IPS-15b (cell line): ENCODE results near the gene MECR.
A peak's percentile ranks its signal among the peaks of the same experiment; 100 is the strongest.

ENCODE experiments used
- H3K27me3 ChIP-seq: one replicate; pipeline ENCODE4 v1.6.1; 2013; ENCODE audit warnings: low read length; ENCODE audit not compliant: control insufficient read depth, insufficient read depth
- H3K36me3 ChIP-seq: one replicate; pipeline ENCODE4 v1.6.1; 2013; ENCODE audit warnings: low read length; ENCODE audit not compliant: control insufficient read depth, insufficient read depth
- H3K4me1 ChIP-seq: one replicate; pipeline ENCODE4 v1.6.1; 2013; ENCODE audit warnings: mild to moderate bottlenecking, low read length; ENCODE audit not compliant: control insufficient read depth, insufficient read depth
- H3K4me3 ChIP-seq: one replicate; pipeline ENCODE4 v1.5.1; 2013; ENCODE audit warnings: low read depth, low read length
- H3K9ac ChIP-seq: one replicate; pipeline ENCODE4 v1.6.1; 2013; ENCODE audit warnings: low read depth, mild to moderate bottlenecking, low read length
- H3K9me3 ChIP-seq: one replicate; pipeline ENCODE4 v1.6.1; 2013; ENCODE audit warnings: mild to moderate bottlenecking, low read length; ENCODE audit not compliant: control insufficient read depth, insufficient read depth

Gene MECR

GRCh38 chr1:29171521-29171920, 59.2 kb downstream of the MECR start:
- no peaks in the 10 kb centered on the region for H3K27me3 ChIP-seq

DNA sequence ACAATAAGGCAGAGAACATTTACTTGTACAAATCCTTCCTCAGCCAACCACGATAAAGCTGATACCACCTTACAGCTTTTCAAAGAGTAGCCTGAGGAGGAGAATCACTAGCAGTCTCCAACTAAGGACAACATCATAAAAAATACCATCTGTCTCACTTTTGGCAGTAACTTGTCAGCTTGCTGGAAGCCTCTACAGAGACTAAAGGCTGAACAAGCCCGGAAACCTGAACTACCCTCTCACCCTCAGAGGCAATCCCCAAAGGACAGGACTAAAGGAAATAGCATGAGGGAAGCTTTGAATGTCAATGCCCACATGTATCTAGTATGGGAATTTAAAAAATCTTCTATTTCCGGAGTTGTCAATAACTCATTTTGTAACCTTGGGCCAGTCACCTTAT, 59.6 kb downstream of the MECR start:
- peaks cover 14% of the 10 kb centered on the region for H3K4me1 ChIP-seq
- no peaks in the 10 kb centered on the region for H3K9me3 ChIP-seq
- peaks cover under 1% of the 10 kb centered on the region for H3K36me3 ChIP-seq
- H3K27me3 ChIP-seq: no peaks in the 10 kb centered on the region
- H3K9ac ChIP-seq: no peak overlapping the region
- no peak overlapping the region for H3K4me3 ChIP-seq

More at GRCh38 chr1:29171521-29171920, 59.2 kb downstream of the MECR start:
- no peaks in the 10 kb centered on the region for H3K9me3 ChIP-seq
- no peaks in the 10 kb centered on the region for H3K36me3 ChIP-seq
- H3K9ac ChIP-seq: no peak overlapping the region
- H3K4me1 ChIP-seq: peaks cover 10% of the 10 kb centered on the region
- no peak overlapping the region for H3K4me3 ChIP-seq

DNA sequence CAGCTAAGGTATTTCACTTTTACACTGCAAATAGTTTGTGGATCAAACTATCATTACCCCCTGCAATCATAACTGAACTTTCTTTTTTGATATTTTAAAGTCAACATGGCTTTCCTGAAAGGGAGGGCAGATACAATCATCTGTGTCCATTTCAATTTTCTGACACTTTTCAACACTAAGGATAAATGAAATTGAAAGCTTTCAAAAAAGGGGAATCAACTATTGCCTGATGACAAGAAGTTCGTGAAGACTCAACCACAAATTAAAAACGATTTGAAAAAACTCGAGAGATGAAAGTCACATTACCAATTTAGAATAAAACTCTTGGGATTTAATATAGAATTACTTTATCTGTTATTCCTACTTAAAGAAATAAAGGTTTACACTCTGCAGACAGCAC, 60.8 kb downstream of the MECR start:
- H3K36me3 ChIP-seq: peaks cover 6% of the 10 kb centered on the region
- H3K9me3 ChIP-seq: no peaks in the 10 kb centered on the region
- no peak overlapping the region for H3K4me3 ChIP-seq
- H3K4me1 ChIP-seq: peaks cover 25% of the 10 kb centered on the region
- H3K27me3 ChIP-seq: no peaks in the 10 kb centered on the region
- H3K9ac ChIP-seq: no peak overlapping the region

DNA sequence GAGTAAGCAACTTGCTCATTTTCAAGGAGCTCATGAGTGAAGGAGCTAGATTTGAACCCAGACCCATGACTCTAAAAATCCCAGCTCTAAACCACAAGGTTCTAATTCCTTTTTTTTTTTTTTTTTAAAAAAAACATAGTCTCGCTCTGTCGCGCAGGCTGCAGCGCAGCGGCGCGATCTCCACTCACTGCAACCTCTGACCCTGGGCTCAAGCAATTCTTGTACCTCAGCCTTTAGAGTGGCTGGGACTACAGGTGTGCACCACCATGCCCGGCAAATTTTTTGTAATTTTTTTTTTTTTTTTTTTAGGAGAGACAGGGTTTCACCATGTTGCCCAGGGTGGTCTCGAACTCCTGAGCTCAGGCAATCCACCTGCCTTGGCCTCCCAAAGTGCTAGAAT, 62.8 kb downstream of the MECR start:
- peaks cover 6% of the 10 kb centered on the region for H3K36me3 ChIP-seq
- H3K9me3 ChIP-seq: no peaks in the 10 kb centered on the region
- no peak overlapping the region for H3K9ac ChIP-seq
- H3K4me1 ChIP-seq: peaks cover 43% of the 10 kb centered on the region
- no peak overlapping the region for H3K4me3 ChIP-seq
- H3K27me3 ChIP-seq: no peaks in the 10 kb centered on the region

- Histone ChIP-seq H3K9me3 (no peaks in the 10 kb centered on the region), H3K27me3 (no peaks in the 10 kb centered on the region), H3K36me3 (peaks cover 6% of the 10 kb centered on the region), H3K9ac (no peak overlapping the region), H3K4me3 (no peak overlapping the region), H3K4me1 (peaks cover 50% of the 10 kb centered on the region)
These were observed 64.3 kb downstream of the MECR start for GRCh38 chr1:29166291-29166878.

DNA sequence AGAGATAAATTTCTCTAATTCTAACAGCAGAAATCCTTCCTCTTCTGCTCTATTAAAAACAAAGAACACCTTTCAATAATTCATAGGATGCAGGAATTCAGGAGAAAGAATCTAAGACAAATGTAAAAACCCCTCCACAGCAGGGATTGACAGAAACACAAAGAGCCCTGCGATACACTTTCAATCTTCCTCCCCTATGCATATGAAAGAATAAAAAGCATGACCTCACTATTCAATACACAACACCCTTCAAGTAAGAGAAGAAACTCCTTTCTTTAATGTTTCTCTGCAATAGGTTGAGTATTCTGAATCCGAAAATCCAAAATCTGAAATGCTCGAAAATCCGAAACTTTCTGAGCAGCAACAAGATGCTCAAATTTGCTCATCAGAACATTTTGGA, 66.1 kb downstream of the MECR start:
- Histone ChIP-seq H3K36me3 (peaks cover 10% of the 10 kb centered on the region), H3K4me1 (peaks cover 44% of the 10 kb centered on the region), H3K27me3 (no peaks in the 10 kb centered on the region), H3K4me3 (no peak overlapping the region), H3K9ac (no peak overlapping the region), H3K9me3 (no peaks in the 10 kb centered on the region)

GRCh38 chr1:29162476-29163138, 68.1 kb downstream of the MECR start:
- H3K36me3 ChIP-seq: peaks cover 24% of the 10 kb centered on the region

GRCh38 chr1:29162025-29162424, 68.7 kb downstream of the MECR start:
- H3K36me3 ChIP-seq: peaks cover 24% of the 10 kb centered on the region
- no peaks in the 10 kb centered on the region for H3K27me3 ChIP-seq
- H3K4me1 ChIP-seq: peaks cover 44% of the 10 kb centered on the region
- no peaks in the 10 kb centered on the region for H3K9me3 ChIP-seq
- no peak overlapping the region for H3K9ac ChIP-seq
- no peak overlapping the region for H3K4me3 ChIP-seq

More at GRCh38 chr1:29162476-29163138, 68.1 kb downstream of the MECR start:
- no peaks in the 10 kb centered on the region for H3K9me3 ChIP-seq
- H3K27me3 ChIP-seq: no peaks in the 10 kb centered on the region
- H3K9ac ChIP-seq: peak overlapping the region; percentile 18
- H3K4me3 ChIP-seq: no peak overlapping the region
- H3K4me1 ChIP-seq: peaks cover 44% of the 10 kb centered on the region

DNA sequence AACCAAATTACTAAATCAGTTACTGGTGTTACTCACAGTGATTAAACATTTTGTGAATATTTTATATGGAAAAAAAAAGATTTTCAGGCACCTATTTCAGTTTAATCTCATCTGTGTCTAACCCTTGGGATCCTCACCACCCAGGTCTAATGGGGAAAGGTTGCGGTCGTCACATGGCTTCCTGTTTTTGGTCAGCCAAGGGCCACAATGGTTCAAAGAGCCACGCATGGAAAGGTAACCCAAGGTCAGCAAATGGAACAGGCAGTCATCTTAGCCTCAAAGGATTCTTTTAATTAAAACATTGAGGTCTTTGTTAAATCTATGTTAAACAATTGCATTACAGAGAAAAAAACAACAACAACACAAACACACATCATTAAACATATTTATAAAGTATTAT, 71.0 kb downstream of the MECR start:
- H3K9ac ChIP-seq: no peak overlapping the region
- peaks cover 25% of the 10 kb centered on the region for H3K4me1 ChIP-seq
- no peaks in the 10 kb centered on the region for H3K27me3 ChIP-seq
- H3K9me3 ChIP-seq: no peaks in the 10 kb centered on the region
- no peak overlapping the region for H3K4me3 ChIP-seq
- H3K36me3 ChIP-seq: peaks cover 28% of the 10 kb centered on the region

- Histone ChIP-seq H3K4me3 (no peak overlapping the region), H3K27me3 (no peaks in the 10 kb centered on the region), H3K9ac (no peak overlapping the region), H3K36me3 (peaks cover 46% of the 10 kb centered on the region), H3K4me1 (peaks cover 4% of the 10 kb centered on the region), H3K9me3 (no peaks in the 10 kb centered on the region)
These were observed 73.5 kb downstream of the MECR start for GRCh38 chr1:29157269-29157601.

DNA sequence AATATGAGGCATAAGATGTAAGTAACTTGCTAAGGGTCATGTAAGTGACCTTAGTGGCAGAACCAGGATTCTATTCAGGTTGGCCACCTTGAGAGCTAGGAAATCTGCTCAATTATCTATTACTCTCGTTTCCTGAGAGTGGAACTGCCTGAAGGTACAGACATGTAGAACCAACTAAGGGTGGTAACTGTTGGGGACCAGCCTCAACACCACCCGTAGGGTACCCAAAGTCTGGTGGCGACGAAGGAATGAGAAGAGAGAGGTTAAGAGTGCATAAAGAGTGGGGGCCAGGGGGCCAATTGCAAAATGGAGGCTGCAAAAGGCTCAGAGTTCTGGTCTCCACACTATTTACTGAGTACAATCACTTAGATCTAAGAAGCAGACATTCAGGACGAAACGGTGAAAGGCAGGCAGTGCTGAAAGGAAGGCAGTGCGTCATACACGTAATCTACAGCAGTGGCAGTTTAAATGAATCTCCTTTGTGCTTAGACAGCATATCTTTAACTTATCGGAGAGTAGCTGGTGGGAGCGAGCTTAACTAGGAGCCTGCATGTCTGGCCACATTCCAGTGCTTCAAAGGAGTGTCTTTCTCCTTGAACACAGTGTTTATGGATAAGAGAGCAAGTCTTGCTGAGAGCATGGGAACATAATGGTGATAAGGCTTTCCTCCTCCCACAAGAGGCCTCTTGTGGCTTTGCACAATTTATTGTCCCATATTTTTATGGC, 74.0 kb downstream of the MECR start:
- Histone ChIP-seq H3K4me3 (no peak overlapping the region), H3K4me1 (no peaks in the 10 kb centered on the region), H3K9ac (no peak overlapping the region), H3K9me3 (no peaks in the 10 kb centered on the region), H3K27me3 (no peaks in the 10 kb centered on the region), H3K36me3 (peaks cover 51% of the 10 kb centered on the region)
